Skin of body (tissue), 3 donors: Measurements from ENCODE around the gene WDFY2. TPM values are rescaled to one million over a fixed set of nuclear protein-coding genes. Genes with fewer than 3 reads are reported as not detected.

Source experiments
- DNase-seq: peaks from one replicate; lab custom pipeline; 2025; lab: John Stamatoyannopoulos, UW
- small RNA-seq: library from RNA; depleted of rRNA; stranded (forward); fragments of <200 nt; gene quantifications from one replicate; pipeline ENCODE3, GENCODE V24; 2014; ENCODE audit warnings: low replicate concordance
- total RNA-seq: library from RNA; depleted of rRNA; stranded (reverse); fragments of >200 nt; gene quantifications from one replicate; pipeline ENCODE4 v1.2.3, GENCODE V29; 2014

The WDFY2 gene
- total RNA-seq, 1 donor from 2014 or later = 28.9 TPM

GRCh38 chr13:51814825-51815650 lies 230.8 kb downstream of the WDFY2 start:
- DNase-seq = peak; percentile 10

- no peak for DNase-seq
Measured at GRCh38 chr13:51815848-51816247, 231.6 kb downstream of the WDFY2 start.

DNA sequence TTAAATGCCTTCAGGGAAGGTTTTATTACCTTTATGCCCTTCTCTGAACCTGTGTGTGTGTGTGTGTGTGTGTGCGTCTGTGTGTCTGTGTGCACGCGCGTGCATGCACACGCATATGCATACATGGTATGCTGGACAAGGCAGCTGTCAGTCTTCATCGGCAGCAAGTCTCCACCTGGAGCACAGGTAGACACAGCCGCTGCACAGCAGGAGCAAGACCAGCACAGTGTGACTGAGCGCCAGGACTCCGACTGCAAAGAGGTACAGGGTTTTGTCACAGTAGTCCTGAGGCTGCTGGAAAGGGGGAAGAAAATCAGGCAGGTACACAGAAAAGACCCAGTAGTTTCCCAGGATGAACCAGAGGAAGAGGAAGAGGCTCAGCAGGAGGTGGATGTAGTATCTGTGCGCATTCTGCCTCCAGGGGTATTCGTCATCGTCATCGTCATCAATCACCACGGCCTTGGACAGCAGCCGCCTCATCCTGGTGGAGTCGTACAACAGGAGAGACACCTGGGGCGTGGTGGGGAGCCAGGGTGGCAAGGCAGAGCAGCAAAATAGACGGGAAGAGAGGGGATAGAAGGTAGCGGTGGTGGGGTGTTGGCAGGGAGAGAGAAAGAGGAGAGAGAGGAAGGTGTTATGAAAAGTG lies 232.5 kb downstream of the WDFY2 start:
- DNase-seq = no peak

Small RNA genes lying within 50 kb of the gene (small RNA-seq; reads per million reads assigned to genes)
- gene MIR4703 (not detected), gene RN7SL413P (not detected), gene RNU6-65P (not detected), gene RNY1P6 (not detected)

Other genes with a start within 250 kb of the WDFY2 start
- gene SERPINE3, start 244.8 kb upstream of the WDFY2 start, total RNA-seq = not detected
- gene INTS6, start 131.4 kb upstream of the WDFY2 start, total RNA-seq = 44.3 TPM
- gene DHRS12, start 219.7 kb downstream of the WDFY2 start, total RNA-seq = 8.7 TPM